NCI-H2081 (cell line): ENCODE results near the gene B2M.
"Not testable (repeated sequence)": the region's sequence is repeated elsewhere in the genome, so short reads cannot be mapped to it uniquely, and the experiment has no call there.

Source experiments
- DNase-seq, 2 experiments: peaks; one replicate each; lab custom pipeline; 2025; lab: John Stamatoyannopoulos, UW

The B2M gene

GRCh38 chr15:44698641-44699040, 12.7 kb upstream of the B2M start:
- no peak for DNase-seq

- not testable (repeated sequence) for DNase-seq
Observed at GRCh38 chr15:44700676-44701075, 10.6 kb upstream of the B2M start.

- no peak for DNase-seq
Observed at GRCh38 chr15:44705986-44706385, 5.3 kb upstream of the B2M start.

- DNase-seq = no peak
Observed at GRCh38 chr15:44706401-44706800, 4.9 kb upstream of the B2M start.

GRCh38 chr15:44706946-44707636, 4.2 kb upstream of the B2M start:
- DNase-seq = no peak

GRCh38 chr15:44710236-44711095, 851 bp upstream of the B2M start:
- DNase-seq = no peak

- peak in 1 of 2 experiments; percentile 51 for DNase-seq
Observed at GRCh38 chr15:44711743-44712345, 527 bp downstream of the B2M start.

GRCh38 chr15:44712346-44713005, 1.2 kb downstream of the B2M start:
- DNase-seq = peak; percentile 24 to 45

- DNase-seq = peak; percentile 20 to 51
Observed at GRCh38 chr15:44713006-44713966, 2.0 kb downstream of the B2M start.

- no peak for DNase-seq
Observed at GRCh38 chr15:44715142-44715796, 4.0 kb downstream of the B2M start.

GRCh38 chr15:44715797-44716334, 4.5 kb downstream of the B2M start:
- DNase-seq = no peak

GRCh38 chr15:44716983-44717602, 5.8 kb downstream of the B2M start:
- no peak for DNase-seq

GRCh38 chr15:44718180-44718926, 7.0 kb downstream of the B2M start:
- no peak for DNase-seq

- DNase-seq = no peak
Observed at GRCh38 chr15:44718927-44719292, 7.6 kb downstream of the B2M start.

GRCh38 chr15:44719293-44719999, 8.1 kb downstream of the B2M start:
- no peak for DNase-seq

GRCh38 chr15:44720000-44720435, 8.7 kb downstream of the B2M start:
- DNase-seq = not testable (repeated sequence)

GRCh38 chr15:44720460-44721176, 9.3 kb downstream of the B2M start:
- no peak for DNase-seq

- no peak for DNase-seq
Observed at GRCh38 chr15:44722011-44722410, 10.7 kb downstream of the B2M start.
